Vagina (tissue), 2 donors: ENCODE data around the gene PCNT. TPM values are rescaled to one million over a fixed set of nuclear protein-coding genes. Genes with fewer than 3 reads are reported as not detected.
A peak's percentile ranks its signal among the peaks of the same experiment; 100 is the strongest.

Source experiments
- DNase-seq, 2 donors: peaks; one replicate each; pipeline ENCODE4 v3.0.0-alpha.2; 2017; ENCODE audit errors: extremely low spot score in 2 of 2
- H3K27ac ChIP-seq: fragments of 200-600 bp; sonication (generic); one replicate; pipeline ENCODE4 v1.5.1; 2019
- H3K27me3 ChIP-seq: fragments of 200-600 bp; sonication (generic); one replicate; pipeline ENCODE4 v1.5.1; 2019
- H3K36me3 ChIP-seq, 2 donors: fragments of 200-600 bp; sonication (generic); one replicate each; pipeline ENCODE4 v1.5.1; 2017 to 2019
- H3K4me1 ChIP-seq: fragments of 200-600 bp; sonication (generic); one replicate; pipeline ENCODE4 v1.5.1; 2019
- H3K4me3 ChIP-seq, 2 donors: fragments of 200-600 bp; sonication (generic); 1 replicate in 1 of 2; 2 replicates in 1 of 2; pipeline ENCODE4 v1.5.1; 2016 to 2019
- H3K9me3 ChIP-seq: fragments of 200-600 bp; sonication (generic); one replicate; pipeline ENCODE4 v1.5.1; 2019
- CTCF ChIP-seq, 3 experiments: fragments of 450-650 bp in 2 of 3; fragments of 200-600 bp in 1 of 3; sonication (generic) in 1 of 3; IDR thresholded peaks; one replicate each; pipeline ENCODE4 v1.5.1; 2017 to 2019; ENCODE audit warnings: antibody characterized with exemption in 3 of 3, mild to moderate bottlenecking in 2 of 3, moderate library complexity in 2 of 3
- POLR2A ChIP-seq, 2 donors: fragments of 450-650 bp; IDR thresholded peaks; one replicate each; pipeline ENCODE4 v1.6.1; 2017; ENCODE audit warnings: antibody characterized with exemption in 2 of 2, mild to moderate bottlenecking in 2 of 2, moderate library complexity in 2 of 2
- POLR2AphosphoS5 ChIP-seq, 2 donors: sonication (generic); formaldehyde crosslinking; IDR thresholded peaks; one replicate each; pipeline ENCODE4 v1.9.0; 2017; ENCODE audit warnings: antibody characterized with exemption in 2 of 2, mild to moderate bottlenecking in 2 of 2, low read depth in 1 of 2; ENCODE audit not compliant: insufficient read depth in 1 of 2
- intact Hi-C: fragments of 100-400 bp; cut with DNase I; formaldehyde crosslinking; loops from one replicate; pipeline ENCODE4 v1.15.1; 2023
- total RNA-seq: library from RNA; depleted of rRNA; stranded (reverse); fragments of >200 nt; gene quantifications from one replicate; pipeline ENCODE4 v1.2.3, GENCODE V29; 2016

PCNT gene
- total RNA-seq, 1 donor from 2014 or later: 35.8 TPM

- intact Hi-C loops: loop anchor here (10.0 kb wide), 1 partner anchor 346 kb away; no protein-coding TSS in a partner anchor
- Histone ChIP-seq H3K27me3 (no peaks in the 10 kb centered on the region), H3K9me3 (no peaks in the 10 kb centered on the region), H3K4me1 (peaks cover 24% of the 10 kb centered on the region), H3K4me3 (no peak overlapping the region), H3K27ac (no peak overlapping the region), H3K36me3 (no peaks in the 10 kb centered on the region)
- TF ChIP-seq POLR2A (IDR thresholded peaks at IDR 0.05): no peak
- TF ChIP-seq CTCF (IDR thresholded peaks at IDR 0.05): no peak
- no peak for TF ChIP-seq POLR2AphosphoS5 (IDR thresholded peaks at IDR 0.05; ENCODE audit: insufficient read depth in 1 of 2, low read depth in 1 of 2)
- DNase-seq: no peak
These were observed 3.6 kb upstream of the PCNT start for GRCh38 chr21:46320331-46320801.

GRCh38 chr21:46322351-46323226 lies 1.4 kb upstream of the PCNT start:
- intact Hi-C loops: loop anchor here (10.0 kb wide), 1 partner anchor 348 kb away; no protein-coding TSS in a partner anchor
- Histone ChIP-seq H3K36me3 (no peaks in the 10 kb centered on the region), H3K9me3 (no peaks in the 10 kb centered on the region), H3K27ac (no peak overlapping the region), H3K4me3 (peak overlapping the region; percentile 89 to 98), H3K27me3 (no peaks in the 10 kb centered on the region), H3K4me1 (peaks cover 34% of the 10 kb centered on the region)
- TF ChIP-seq POLR2AphosphoS5 (IDR thresholded peaks at IDR 0.05; ENCODE audit: insufficient read depth in 1 of 2, low read depth in 1 of 2) (no peak), CTCF (IDR thresholded peaks at IDR 0.05) (no peak), POLR2A (IDR thresholded peaks at IDR 0.05) (no peak)
- DNase-seq: no peak

GRCh38 chr21:46323227-46323709 lies 688 bp upstream of the PCNT start:
- no peak for DNase-seq
- TF ChIP-seq CTCF (IDR thresholded peaks at IDR 0.05) (no peak), POLR2A (IDR thresholded peaks at IDR 0.05) (no peak), POLR2AphosphoS5 (IDR thresholded peaks at IDR 0.05; ENCODE audit: insufficient read depth in 1 of 2, low read depth in 1 of 2) (no peak)
- H3K27ac ChIP-seq: no peak overlapping the region

GRCh38 chr21:46324390-46325072 lies 575 bp downstream of the PCNT start:
- Histone ChIP-seq H3K9me3 (no peaks in the 10 kb centered on the region), H3K27me3 (no peaks in the 10 kb centered on the region), H3K27ac (peak overlapping the region; percentile 99), H3K4me1 (peaks cover 34% of the 10 kb centered on the region), H3K4me3 (peak overlapping the region; percentile 89 to 98), H3K36me3 (peaks cover 0 to 11% of the 10 kb centered on the region in 2 donors)
- DNase-seq: peak in 1 of 2 donors; percentile 87
- no peak for TF ChIP-seq CTCF (IDR thresholded peaks at IDR 0.05)
- peak in 1 of 2 donors; percentile 43 for TF ChIP-seq POLR2AphosphoS5 (IDR thresholded peaks at IDR 0.05; ENCODE audit: insufficient read depth in 1 of 2, low read depth in 1 of 2)
- TF ChIP-seq POLR2A (IDR thresholded peaks at IDR 0.05): peak in 1 of 2 donors; percentile 36
- intact Hi-C loops: loop anchor here (10.0 kb wide), 1 partner anchor 350 kb away; no protein-coding TSS in a partner anchor

More at GRCh38 chr21:46323227-46323709, 688 bp upstream of the PCNT start:
- H3K27me3 ChIP-seq: no peaks in the 10 kb centered on the region
- H3K4me1 ChIP-seq: peaks cover 34% of the 10 kb centered on the region
- H3K4me3 ChIP-seq: peak overlapping the region; percentile 89 to 98
- no peaks in the 10 kb centered on the region for H3K9me3 ChIP-seq
- H3K36me3 ChIP-seq: peaks cover 0 to under 1% of the 10 kb centered on the region in 2 donors
- intact Hi-C loops: loop anchor here (10.0 kb wide), 1 partner anchor 348 kb away; no protein-coding TSS in a partner anchor
